Thoracic aorta endothelial cell (primary cell): Measurements from ENCODE around the gene RNASET2. TPM values are rescaled to one million over a fixed set of nuclear protein-coding genes. Genes with fewer than 3 reads are reported as not detected.

Experiments used
- small RNA-seq: library from RNA; depleted of rRNA; stranded (forward); fragments of <200 nt; gene quantifications from one replicate; pipeline ENCODE3, GENCODE V24; 2012
- total RNA-seq: library from RNA; depleted of rRNA; stranded (reverse); fragments of >200 nt; gene quantifications from 2 replicates; pipeline ENCODE4 v1.2.3, GENCODE V29; 2012

The RNASET2 gene, protein sequence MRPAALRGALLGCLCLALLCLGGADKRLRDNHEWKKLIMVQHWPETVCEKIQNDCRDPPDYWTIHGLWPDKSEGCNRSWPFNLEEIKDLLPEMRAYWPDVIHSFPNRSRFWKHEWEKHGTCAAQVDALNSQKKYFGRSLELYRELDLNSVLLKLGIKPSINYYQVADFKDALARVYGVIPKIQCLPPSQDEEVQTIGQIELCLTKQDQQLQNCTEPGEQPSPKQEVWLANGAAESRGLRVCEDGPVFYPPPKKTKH
- total RNA-seq = 7.4 and 12.6 TPM in 2 replicates

DNA sequence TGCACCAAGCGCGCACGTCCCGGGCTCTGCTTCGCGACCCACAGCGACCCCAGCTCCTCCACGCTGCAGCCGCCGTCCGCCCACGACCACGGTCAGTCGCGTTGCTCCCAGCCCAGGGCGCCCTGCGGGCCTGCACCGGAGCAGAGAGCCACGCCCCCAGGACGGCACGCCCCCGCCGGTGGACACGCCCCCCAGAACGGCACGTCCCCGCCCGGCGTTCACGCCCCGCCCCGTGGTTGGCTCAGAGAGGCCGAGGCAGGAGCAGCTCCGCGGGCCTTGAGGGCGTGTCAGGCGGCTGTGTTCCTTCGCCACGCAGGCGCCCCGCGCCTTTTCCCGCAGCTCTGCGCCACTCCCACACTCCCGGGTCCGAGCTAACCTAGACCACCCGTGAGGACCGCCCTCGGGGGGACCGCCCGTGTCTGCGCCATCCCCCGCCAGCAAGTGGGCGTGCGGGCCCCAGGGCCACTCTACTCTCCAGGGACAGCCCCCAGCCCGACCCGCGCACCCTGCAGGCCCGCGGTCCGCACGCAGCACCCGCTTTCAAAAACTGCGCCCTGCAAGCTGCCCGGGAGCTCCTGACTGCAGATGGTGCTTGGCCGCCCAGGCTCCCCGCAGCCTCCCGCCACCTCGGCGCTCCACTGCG lies at the start of gene RNASET2:
Gene RNASET2 (minus strand): TSS at position 107 of the 643 bp plus-strand sequence. CDS start 368 bp downstream, outside the sequence.

DNA sequence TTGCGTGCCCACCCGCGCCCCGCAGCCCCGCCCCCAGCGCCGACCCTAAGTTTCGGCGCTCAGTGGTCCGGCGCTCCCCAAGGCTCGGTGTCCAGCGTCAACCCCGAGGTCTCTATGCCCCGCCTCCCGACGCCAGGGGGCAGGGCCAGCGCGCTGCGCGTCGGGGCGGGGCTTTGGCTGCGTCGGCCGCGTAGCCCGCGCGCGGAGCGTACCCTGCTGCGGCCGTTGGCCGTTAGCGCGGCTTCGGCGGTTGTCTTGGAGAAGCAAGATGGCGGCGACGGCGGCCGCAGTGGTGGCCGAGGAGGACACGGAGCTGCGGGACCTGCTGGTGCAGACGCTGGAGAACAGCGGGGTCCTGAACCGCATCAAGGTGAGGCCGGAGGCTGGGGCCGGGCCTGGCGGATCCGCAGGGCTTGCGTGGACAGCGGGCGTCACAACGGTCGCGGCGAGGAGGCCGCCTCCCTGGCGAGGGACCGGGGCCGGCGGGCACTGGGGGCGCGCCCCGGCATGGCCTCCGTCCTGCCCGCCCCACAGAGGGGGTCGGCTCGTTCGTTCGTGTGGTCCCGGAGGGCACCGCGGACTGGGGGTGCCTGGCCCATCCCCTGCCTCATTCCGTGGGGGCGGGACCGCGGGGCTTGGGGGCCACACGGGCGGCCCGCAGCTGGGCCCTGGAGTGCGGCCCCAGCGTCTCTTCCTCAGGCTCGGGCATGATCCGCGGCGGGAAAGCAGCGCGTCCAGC lies 43.0 kb upstream of the RNASET2 start, which contains the start of gene CEP43:
Gene CEP43 (plus strand): TSS at position 253 of the 739 bp plus-strand sequence. CDS start 16 bp downstream, at position 269.

Small RNA genes lying within 50 kb of the gene (small RNA-seq; reads per million reads assigned to genes)
- gene MIR3939 = 0.49 reads per million

Other genes starting within 250 kb of the RNASET2 start
- 23.5 and 23.7 TPM in 2 replicates for gene CEP43, start 42.8 kb upstream of the RNASET2 start, total RNA-seq
- not detected in 2 replicates for gene CCR6, start 166.5 kb upstream of the RNASET2 start, total RNA-seq
- not detected in 2 replicates for gene GPR31, start 201.4 kb upstream of the RNASET2 start, total RNA-seq